Loucy (cell line): Measurements from ENCODE around the gene NLGN2.

Experiments
- EZH2phosphoT487 ChIP-seq: fragments of 200-600 bp; IDR thresholded peaks from 2 replicates; pipeline ENCODE4 v1.6.1; 2018; ENCODE audit warnings: antibody characterized with exemption, mild to moderate bottlenecking, moderate library complexity, borderline replicate concordance
- TF ChIP-seq, protein P1 (sequence below): fragments of 200-600 bp; sonication (generic); conservative IDR thresholded peaks from 2 replicates; pipeline ENCODE4 v1.5.1; 2014; ENCODE audit warnings: mild to moderate bottlenecking, antibody characterized with exemption, low read length

DNA sequence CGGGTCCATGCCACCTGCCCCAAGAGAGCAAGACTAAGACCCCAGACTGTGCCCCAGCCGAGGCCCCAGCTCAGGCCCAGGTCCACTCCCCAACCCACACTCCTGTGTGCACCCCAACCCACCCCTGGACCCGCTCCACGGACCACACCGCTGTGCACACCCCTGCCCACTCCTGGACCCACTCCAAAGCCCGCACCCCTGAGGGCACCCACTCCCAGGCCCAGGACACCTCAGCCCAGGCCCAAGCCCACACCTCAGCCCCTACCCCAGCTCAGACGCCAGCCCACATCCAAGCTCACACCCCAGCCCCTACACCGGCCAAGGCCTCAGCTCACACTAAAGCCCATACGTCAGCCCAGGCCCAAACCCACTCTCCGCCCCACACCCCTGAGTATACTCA lies 22.1 kb downstream of the NLGN2 start:
- TF ChIP-seq, protein P1, sequence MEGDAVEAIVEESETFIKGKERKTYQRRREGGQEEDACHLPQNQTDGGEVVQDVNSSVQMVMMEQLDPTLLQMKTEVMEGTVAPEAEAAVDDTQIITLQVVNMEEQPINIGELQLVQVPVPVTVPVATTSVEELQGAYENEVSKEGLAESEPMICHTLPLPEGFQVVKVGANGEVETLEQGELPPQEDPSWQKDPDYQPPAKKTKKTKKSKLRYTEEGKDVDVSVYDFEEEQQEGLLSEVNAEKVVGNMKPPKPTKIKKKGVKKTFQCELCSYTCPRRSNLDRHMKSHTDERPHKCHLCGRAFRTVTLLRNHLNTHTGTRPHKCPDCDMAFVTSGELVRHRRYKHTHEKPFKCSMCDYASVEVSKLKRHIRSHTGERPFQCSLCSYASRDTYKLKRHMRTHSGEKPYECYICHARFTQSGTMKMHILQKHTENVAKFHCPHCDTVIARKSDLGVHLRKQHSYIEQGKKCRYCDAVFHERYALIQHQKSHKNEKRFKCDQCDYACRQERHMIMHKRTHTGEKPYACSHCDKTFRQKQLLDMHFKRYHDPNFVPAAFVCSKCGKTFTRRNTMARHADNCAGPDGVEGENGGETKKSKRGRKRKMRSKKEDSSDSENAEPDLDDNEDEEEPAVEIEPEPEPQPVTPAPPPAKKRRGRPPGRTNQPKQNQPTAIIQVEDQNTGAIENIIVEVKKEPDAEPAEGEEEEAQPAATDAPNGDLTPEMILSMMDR, result no peak
- TF ChIP-seq EZH2phosphoT487, result no peak
